HG03066 (cell line): Measurements from ENCODE around the gene ARPC5.
"Not testable (repeated sequence)": the region's sequence is repeated elsewhere in the genome, so short reads cannot be mapped to it uniquely, and the experiment has no call there.

ENCODE experiments used
- ATAC-seq: cut with Tn5 transposase; IDR thresholded peaks from one replicate; pipeline ENCODE4 v1.9.1; 2021; ENCODE audit warnings: low read depth; ENCODE audit not compliant: unreplicated experiment

The ARPC5 gene

GRCh38 chr1:183635606-183636333 lies at the start of gene ARPC5:
ARPC5 (minus strand) TSS chr1:183635783; CDS start chr1:183635659, 124 bp downstream.
- ATAC-seq = peak; percentile 77

GRCh38 chr1:183685112-183685713 lies 49.6 kb upstream of the ARPC5 start:
- no peak for ATAC-seq

GRCh38 chr1:183679363-183679762 lies 43.8 kb upstream of the ARPC5 start:
- ATAC-seq = not testable (repeated sequence)

- no peak for ATAC-seq
Observed at GRCh38 chr1:183678819-183679218, 43.2 kb upstream of the ARPC5 start.

- ATAC-seq = no peak
Observed at GRCh38 chr1:183676586-183677189, 41.1 kb upstream of the ARPC5 start.

- no peak for ATAC-seq
Observed at GRCh38 chr1:183675883-183676585, 40.5 kb upstream of the ARPC5 start.

GRCh38 chr1:183675381-183675780 lies 39.8 kb upstream of the ARPC5 start:
- ATAC-seq = no peak

GRCh38 chr1:183674886-183675285 lies 39.3 kb upstream of the ARPC5 start:
- no peak for ATAC-seq

GRCh38 chr1:183674339-183674738 lies 38.8 kb upstream of the ARPC5 start:
- no peak for ATAC-seq

- no peak for ATAC-seq
Observed at GRCh38 chr1:183673605-183674323, 38.2 kb upstream of the ARPC5 start.

GRCh38 chr1:183670169-183670568 lies 34.6 kb upstream of the ARPC5 start:
- no peak for ATAC-seq

GRCh38 chr1:183656355-183656754 lies 20.8 kb upstream of the ARPC5 start:
- no peak for ATAC-seq

GRCh38 chr1:183655562-183656075 lies 20.0 kb upstream of the ARPC5 start:
- peak; percentile 76 for ATAC-seq

GRCh38 chr1:183654706-183655105 lies 19.1 kb upstream of the ARPC5 start:
- ATAC-seq = no peak

GRCh38 chr1:183653876-183654451 lies 18.4 kb upstream of the ARPC5 start:
- no peak for ATAC-seq

GRCh38 chr1:183653462-183653794 lies 17.8 kb upstream of the ARPC5 start:
- ATAC-seq = no peak

- no peak for ATAC-seq
Observed at GRCh38 chr1:183652547-183653461, 17.2 kb upstream of the ARPC5 start, which contains the start of gene APOBEC4. APOBEC4 (minus strand) TSS chr1:183653316; CDS start chr1:183648781, 4,535 bp downstream.

- no peak for ATAC-seq
Observed at GRCh38 chr1:183652107-183652506, 16.5 kb upstream of the ARPC5 start.

GRCh38 chr1:183651612-183652011 lies 16.0 kb upstream of the ARPC5 start:
- ATAC-seq = no peak
